Keratinocyte (primary cell): ENCODE measurements around the gene TTL. TPM values are rescaled to one million over a fixed set of nuclear protein-coding genes. Genes with fewer than 3 reads are reported as not detected.
"Not testable (repeated sequence)": the region's sequence is repeated elsewhere in the genome, so short reads cannot be mapped to it uniquely, and the experiment has no call there.

Experiments
- DNase-seq: peaks from one replicate; pipeline ENCODE4 v3.0.0-alpha.2; 2011; ENCODE audit warnings: low read depth, missing footprints, low spot score
- FAIRE-seq: peaks from 2 replicates; lab custom pipeline; 2011; peaks lifted over from hg19 to GRCh38; lab: Jason Lieb, UNC
- H2AFZ ChIP-seq: 2 replicates; pipeline ENCODE4 v1.6.0; 2012; ENCODE audit warnings: low read length, control low read depth, inconsistent platforms; ENCODE audit not compliant: control insufficient read depth
- H3K27ac ChIP-seq: 2 replicates; pipeline ENCODE4 v1.5.1; 2011; ENCODE audit warnings: low read length; ENCODE audit not compliant: control insufficient read depth, insufficient read depth
- H3K27me3 ChIP-seq: 3 replicates; pipeline ENCODE4 v1.6.0; 2011; ENCODE audit warnings: low read length; ENCODE audit not compliant: control insufficient read depth, insufficient read depth; ENCODE audit errors: extremely low read depth
- H3K36me3 ChIP-seq, 2 experiments: 2 replicates in 1 of 2; 3 replicates in 1 of 2; pipeline ENCODE4 v1.5.1; 2011; ENCODE audit warnings: low read length in 2 of 2, mild to moderate bottlenecking in 1 of 2; ENCODE audit not compliant: control insufficient read depth in 2 of 2, insufficient read depth in 2 of 2; ENCODE audit errors: extremely low read depth in 1 of 2
- H3K4me1 ChIP-seq: 3 replicates; pipeline ENCODE4 v1.5.1; 2011; ENCODE audit warnings: low read length; ENCODE audit not compliant: control insufficient read depth, insufficient read depth; ENCODE audit errors: extremely low read depth
- H3K4me2 ChIP-seq: 3 replicates; pipeline ENCODE4 v1.6.0; 2011; ENCODE audit warnings: low read depth, low read length; ENCODE audit not compliant: control insufficient read depth, insufficient read depth; ENCODE audit errors: extremely low read depth
- H3K4me3 ChIP-seq, 3 experiments: fragments of 200-600 bp in 1 of 3; sonication (generic) in 1 of 3; 2 replicates in 2 of 3; 3 replicates in 1 of 3; pipeline ENCODE4 v1.5.1; 2011 to 2016; ENCODE audit warnings: low read length in 3 of 3, mild to moderate bottlenecking in 3 of 3, control low read depth in 2 of 3, inconsistent platforms in 1 of 3, low read depth in 1 of 3, mixed read lengths in 1 of 3, mixed run types in 1 of 3, moderate library complexity in 1 of 3; ENCODE audit not compliant: control insufficient read depth in 2 of 3, insufficient read depth in 2 of 3; ENCODE audit errors: extremely low read depth in 1 of 3
- H3K79me2 ChIP-seq: 2 replicates; pipeline ENCODE4 v1.6.0; 2012; ENCODE audit warnings: low read length; ENCODE audit not compliant: control insufficient read depth, insufficient read depth
- H3K9ac ChIP-seq: 3 replicates; pipeline ENCODE4 v1.6.0; 2011; ENCODE audit warnings: low read length; ENCODE audit not compliant: control insufficient read depth, insufficient read depth; ENCODE audit errors: extremely low read depth
- H3K9me1 ChIP-seq: 3 replicates; pipeline ENCODE4 v1.6.0; 2011; ENCODE audit warnings: low read length; ENCODE audit not compliant: control insufficient read depth, insufficient read depth; ENCODE audit errors: extremely low read depth
- H3K9me3 ChIP-seq: 2 replicates; pipeline ENCODE4 v1.5.1; 2012; ENCODE audit warnings: low read depth, low read length; ENCODE audit not compliant: control insufficient read depth
- H4K20me1 ChIP-seq: 3 replicates; pipeline ENCODE4 v1.6.0; 2011; ENCODE audit warnings: low read length; ENCODE audit not compliant: control insufficient read depth, insufficient read depth; ENCODE audit errors: extremely low read depth
- CTCF ChIP-seq, 3 experiments: IDR thresholded peaks in 1 of 3; conservative IDR thresholded peaks in 1 of 3; optimal IDR thresholded peaks in 1 of 3; 2 replicates in 2 of 3; 3 replicates in 1 of 3; pipeline versions ENCODE3 to v1.5.1; 2011; ENCODE audit warnings: low read length in 3 of 3, mild to moderate bottlenecking in 3 of 3, moderate library complexity in 2 of 3, control low read depth in 1 of 3, inconsistent platforms in 1 of 3; ENCODE audit not compliant: insufficient read depth in 2 of 3; ENCODE audit errors: extremely low read depth in 1 of 3
- EZH2 ChIP-seq: IDR thresholded peaks from one replicate; pipeline ENCODE4 v1.6.1; 2012; ENCODE audit warnings: inconsistent platforms, mild to moderate bottlenecking, low read length, moderate library complexity
- dilution Hi-C: fragments of 300-500 bp; cut with MboI; formaldehyde crosslinking; loops from one replicate; pipeline ENCODE4 v1.7.0; 2020; ENCODE audit warnings: low sequenced_read_pairs; ENCODE audit not compliant: extremely low pct_ligation_motif_present
- polyA plus RNA-seq, 5 experiments: library from polyadenylated mRNA; depleted of rRNA in 3 of 5; stranded (reverse) in 3 of 5; stranded (forward) in 1 of 5; unstranded in 1 of 5; fragments of >200 nt; gene quantifications; 1 replicate in 1 of 5; 2 replicates in 3 of 5; 3 replicates in 1 of 5; pipeline versions ENCODE4 v1.2.1 to v1.2.3, GENCODE V29; 2011 to 2012; ENCODE audit warnings: missing spikeins in 2 of 5, low read depth in 1 of 5, low replicate concordance in 1 of 5

The TTL gene
- polyA plus RNA-seq, 1 donor (not counting 4 experiments of a cell fraction or from before 2014, with no cell fraction given): 37.9 TPM

GRCh38 chr2:112530728-112531127 lies 48.8 kb downstream of the TTL start:
- no peaks in the 10 kb centered on the region for H3K79me2 ChIP-seq
- H3K9me3 ChIP-seq: no peaks in the 10 kb centered on the region
- DNase-seq: no peak
- no peak overlapping the region for H3K27ac ChIP-seq
- H3K9me1 ChIP-seq: no peaks in the 10 kb centered on the region
- H3K36me3 ChIP-seq: peaks cover 15 to 17% of the 10 kb centered on the region in 2 experiments
- FAIRE-seq: no peak
- H2AFZ ChIP-seq: no peak overlapping the region
- H3K9ac ChIP-seq: no peak overlapping the region
- no peak overlapping the region for H3K4me2 ChIP-seq
- H3K4me1 ChIP-seq: no peaks in the 10 kb centered on the region
- H3K27me3 ChIP-seq: no peaks in the 10 kb centered on the region
- H3K4me3 ChIP-seq: no peak overlapping the region
- dilution Hi-C loops: no loop called here
- TF ChIP-seq CTCF (optimal IDR thresholded peaks at IDR 0.05 in 1 of 3, IDR thresholded peaks at IDR 0.05 in 1 of 3, conservative IDR thresholded peaks at IDR 0.05 in 1 of 3; ENCODE audit: extremely low read depth in 1 of 3, insufficient read depth in 2 of 3, low read length in 3 of 3) (no peak), EZH2 (no peak)
- no peaks in the 10 kb centered on the region for H4K20me1 ChIP-seq

- no peak for DNase-seq
- H3K9me3 ChIP-seq: no peaks in the 10 kb centered on the region
- H3K27ac ChIP-seq: no peak overlapping the region
- H3K4me3 ChIP-seq: no peak overlapping the region
- dilution Hi-C loops: no loop called here
- no peak overlapping the region for H3K4me2 ChIP-seq
- H3K9ac ChIP-seq: no peak overlapping the region
- H2AFZ ChIP-seq: no peak overlapping the region
- no peaks in the 10 kb centered on the region for H4K20me1 ChIP-seq
- FAIRE-seq: no peak
- H3K27me3 ChIP-seq: no peaks in the 10 kb centered on the region
- no peaks in the 10 kb centered on the region for H3K9me1 ChIP-seq
- peaks cover 9 to 10% of the 10 kb centered on the region in 2 experiments for H3K36me3 ChIP-seq
- no peaks in the 10 kb centered on the region for H3K79me2 ChIP-seq
- H3K4me1 ChIP-seq: no peaks in the 10 kb centered on the region
- TF ChIP-seq CTCF (optimal IDR thresholded peaks at IDR 0.05 in 1 of 3, IDR thresholded peaks at IDR 0.05 in 1 of 3, conservative IDR thresholded peaks at IDR 0.05 in 1 of 3; ENCODE audit: extremely low read depth in 1 of 3, insufficient read depth in 2 of 3, low read length in 3 of 3): no peak
- no peak for TF ChIP-seq EZH2
Measured at GRCh38 chr2:112534826-112535225, 52.9 kb downstream of the TTL start.

GRCh38 chr2:112536665-112537064 lies 54.7 kb downstream of the TTL start:
- not testable (repeated sequence) for H3K27ac ChIP-seq, H3K9me1 ChIP-seq

More at GRCh38 chr2:112536665-112537064, 54.7 kb downstream of the TTL start:
- H4K20me1 ChIP-seq, H3K4me1 ChIP-seq, H2AFZ ChIP-seq, H3K36me3 ChIP-seq, dilution Hi-C loops, FAIRE-seq, H3K4me2 ChIP-seq, H3K27me3 ChIP-seq, H3K79me2 ChIP-seq, DNase-seq, H3K9ac ChIP-seq, H3K9me3 ChIP-seq, H3K4me3 ChIP-seq: not testable (repeated sequence)
